H1 (cell line): Measurements from ENCODE around the gene BTBD9.

Source experiments
- EP300 ChIP-seq, 2 experiments: IDR thresholded peaks; 1 replicate in 1 of 2; 2 replicates in 1 of 2; pipeline ENCODE4 v1.6.1; 2011 to 2012; ENCODE audit warnings: low read depth in 2 of 2, low read length in 2 of 2, mild to moderate bottlenecking in 2 of 2, borderline replicate concordance in 1 of 2, inconsistent platforms in 1 of 2, moderate library complexity in 1 of 2
- JUN ChIP-seq: IDR thresholded peaks from 2 replicates; pipeline ENCODE4 v1.6.1; 2011; ENCODE audit warnings: low read depth, mild to moderate bottlenecking, improper control_type of control experiment, low read length
- KDM1A ChIP-seq: fragments of 200-600, 300-600 bp; sonication (generic); IDR thresholded peaks from 2 replicates; pipeline ENCODE4 v1.7.1; 2016; ENCODE audit warnings: mild to moderate bottlenecking, low read length, borderline replicate concordance
- RAD21 ChIP-seq, 2 experiments: IDR thresholded peaks in 1 of 2; conservative IDR thresholded peaks in 1 of 2; 2 replicates each; pipeline ENCODE4 v1.6.1; 2011; ENCODE audit warnings: low read depth in 2 of 2, low read length in 2 of 2, improper control_type of control experiment in 1 of 2, inconsistent platforms in 1 of 2, mild to moderate bottlenecking in 1 of 2, moderate library complexity in 1 of 2
- RFX5 ChIP-seq: IDR thresholded peaks from 2 replicates; pipeline ENCODE4 v1.6.1; 2011; ENCODE audit warnings: low read depth, low read length, improper control_type of control experiment, borderline replicate concordance
- SIN3A ChIP-seq, 2 experiments: IDR thresholded peaks in 1 of 2; conservative IDR thresholded peaks in 1 of 2; 2 replicates each; pipeline ENCODE4 v1.6.1; 2011 to 2012; ENCODE audit warnings: low read length in 2 of 2, improper control_type of control experiment in 1 of 2, low read depth in 1 of 2, mild to moderate bottlenecking in 1 of 2
- TAF1 ChIP-seq: IDR thresholded peaks from 2 replicates; pipeline ENCODE4 v1.6.1; 2011; ENCODE audit warnings: mild to moderate bottlenecking, low read depth, low read length
- TF ChIP-seq, protein P1 (sequence below), 3 experiments: IDR thresholded peaks; 1 replicate in 2 of 3; 2 replicates in 1 of 3; pipeline versions ENCODE4 v1.5.1 to v1.6.1; 2011; ENCODE audit warnings: low read length in 3 of 3, mild to moderate bottlenecking in 3 of 3, inconsistent platforms in 2 of 3, low read depth in 1 of 3, moderate library complexity in 1 of 3; ENCODE audit not compliant: insufficient read depth in 1 of 3; ENCODE audit errors: control extremely low read depth in 1 of 3

DNA sequence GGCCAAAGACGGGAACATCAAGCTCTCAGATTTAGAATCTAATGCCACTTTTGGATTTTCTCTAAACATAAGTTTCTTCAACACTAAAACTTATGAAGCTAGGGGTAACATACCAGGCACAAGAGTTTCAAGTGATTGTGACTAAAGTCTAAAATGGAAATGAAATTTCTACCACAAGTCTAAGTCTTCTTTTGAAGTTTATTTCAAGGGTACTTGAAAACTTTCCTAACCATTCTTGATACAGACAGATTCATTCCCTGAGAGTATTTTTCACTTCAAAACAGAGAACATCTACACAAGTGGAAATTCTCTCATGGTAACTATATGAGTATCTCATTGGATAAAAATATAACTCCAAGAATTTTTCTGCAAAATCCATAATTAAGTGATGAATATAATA, 56.2 kb downstream of the BTBD9 start:
- TF ChIP-seq KDM1A (no peak), JUN (no peak), TAF1 (no peak), RFX5 (no peak), EP300 (IDR thresholded peaks at IDR 0.05; ENCODE audit: borderline replicate concordance in 1 of 2, low read depth in 2 of 2, low read length in 2 of 2) (no peak), RAD21 (IDR thresholded peaks at IDR 0.05 in 1 of 2, conservative IDR thresholded peaks at IDR 0.05 in 1 of 2; ENCODE audit: low read depth in 2 of 2, low read length in 2 of 2) (no peak), SIN3A (conservative IDR thresholded peaks at IDR 0.05 in 1 of 2, IDR thresholded peaks at IDR 0.05 in 1 of 2; ENCODE audit: low read depth in 1 of 2, low read length in 2 of 2) (no peak)
- TF ChIP-seq, protein P1, sequence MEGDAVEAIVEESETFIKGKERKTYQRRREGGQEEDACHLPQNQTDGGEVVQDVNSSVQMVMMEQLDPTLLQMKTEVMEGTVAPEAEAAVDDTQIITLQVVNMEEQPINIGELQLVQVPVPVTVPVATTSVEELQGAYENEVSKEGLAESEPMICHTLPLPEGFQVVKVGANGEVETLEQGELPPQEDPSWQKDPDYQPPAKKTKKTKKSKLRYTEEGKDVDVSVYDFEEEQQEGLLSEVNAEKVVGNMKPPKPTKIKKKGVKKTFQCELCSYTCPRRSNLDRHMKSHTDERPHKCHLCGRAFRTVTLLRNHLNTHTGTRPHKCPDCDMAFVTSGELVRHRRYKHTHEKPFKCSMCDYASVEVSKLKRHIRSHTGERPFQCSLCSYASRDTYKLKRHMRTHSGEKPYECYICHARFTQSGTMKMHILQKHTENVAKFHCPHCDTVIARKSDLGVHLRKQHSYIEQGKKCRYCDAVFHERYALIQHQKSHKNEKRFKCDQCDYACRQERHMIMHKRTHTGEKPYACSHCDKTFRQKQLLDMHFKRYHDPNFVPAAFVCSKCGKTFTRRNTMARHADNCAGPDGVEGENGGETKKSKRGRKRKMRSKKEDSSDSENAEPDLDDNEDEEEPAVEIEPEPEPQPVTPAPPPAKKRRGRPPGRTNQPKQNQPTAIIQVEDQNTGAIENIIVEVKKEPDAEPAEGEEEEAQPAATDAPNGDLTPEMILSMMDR (IDR thresholded peaks at IDR 0.05; ENCODE audit: control extremely low read depth in 1 of 3, insufficient read depth in 1 of 3, low read depth in 1 of 3, low read length in 3 of 3), result no peak
